ENCODE results near the gene PLA2G2A. TPM values are rescaled to one million over a fixed set of nuclear protein-coding genes. Genes with fewer than 3 reads are reported as not detected.

PLA2G2A gene
- total and polyA plus RNA-seq, 9 of the 15 experiments (the other 6 are each of a cell fraction or from before 2014, with no cell fraction given), result not detected

GRCh38 chr1:19942657-19943056 is 36.8 kb downstream of the PLA2G2A start:
- 8% methylated on average over 2 of the region's 2 CpGs for WGBS (ENCODE audit: insufficient coverage, low coverage, missing lambda C conversion rate)
- Histone ChIP-seq H4K20me1 (replicated peaks; ENCODE audit: control insufficient read depth, insufficient read depth, low read length) (no peaks in the 10 kb centered on the region), H3K79me2 (ENCODE audit: control insufficient read depth, insufficient read depth, low read length) (no peaks in the 10 kb centered on the region), H3K27ac (ENCODE audit: extremely low read depth, low read depth, low read length) (no peak overlapping the region), H3K9me1 (ENCODE audit: control insufficient read depth, insufficient read depth, low read length) (no peaks in the 10 kb centered on the region), H3K27me3 (ENCODE audit: control insufficient read depth in 2 of 2, insufficient read depth in 2 of 2, low read length in 2 of 2) (0 out of 5 replicates have a peak, but pooled peaks cover 0 to 12% of the 10 kb centered on the region in 2 experiments), H3K9me3 (replicated peaks; ENCODE audit: control insufficient read depth, insufficient read depth, low read depth, low read length) (no peaks in the 10 kb centered on the region), H3K4me3 (no peak overlapping the region), H2AFZ (ENCODE audit: low read depth, low read length) (no peak overlapping the region), H3K4me2 (ENCODE audit: insufficient read depth, low read length) (no peak overlapping the region), H3K36me3 (ENCODE audit: control insufficient read depth, insufficient read depth, low read length) (no peaks in the 10 kb centered on the region), H3K4me1 (replicated peaks in 1 of 2; ENCODE audit: control insufficient read depth in 2 of 2, insufficient read depth in 2 of 2, low read length in 2 of 2) (no peaks in the 10 kb centered on the region), H3K9ac (ENCODE audit: insufficient read depth in 1 of 2, low read depth in 2 of 2, low read length in 2 of 2) (no peak overlapping the region)
- FAIRE-seq (no peak), ATAC-seq (no peak), DNase-seq (ENCODE audit: extremely low read depth in 1 of 4, low spot score in 3 of 4) (no peak)
- POLR2A ChIA-PET, result no interaction called here
- intact Hi-C loops (cut with micrococcal nuclease), result no loop called here
- TF ChIP-seq CEBPG (CRISPR knock-in tag; IDR thresholded peaks at IDR 0.05), result no peak
- TF ChIP-seq CEBPG (tag; conservative IDR thresholded peaks at IDR 0.05 in 1 of 2, IDR thresholded peaks at IDR 0.05 in 1 of 2), result peak; percentile 45 to 55; a peak in 3 of 4 replicates
- TF ChIP-seq ZBTB40 (IDR thresholded peaks at IDR 0.05), result peak; percentile 96
- peak; percentile 91 for TF ChIP-seq ZBTB40 (CRISPR knock-in tag; IDR thresholded peaks at IDR 0.05)
- no peak for TF ChIP-seq ZNF707 (CRISPR knock-in tag; conservative IDR thresholded peaks at IDR 0.05)
- in situ Hi-C loops (cut with MboI), result no loop called here
- no TSS peak for BruUV-seq (replicated peaks)
- CTCF ChIA-PET (ENCODE audit: low intra/inter-chr PET ratio), result no interaction called here
